HL-60 (cell line): ENCODE measurements around the gene TMC4.

Experiments
- GABPA ChIP-seq: IDR thresholded peaks from 2 replicates; pipeline ENCODE4 v1.6.1; 2012; ENCODE audit warnings: low read depth
- SPI1 ChIP-seq: IDR thresholded peaks from 2 replicates; pipeline ENCODE4 v1.6.1; 2012; ENCODE audit warnings: low read depth, mild to moderate bottlenecking, borderline replicate concordance
- TF ChIP-seq, protein P1 (sequence below): IDR thresholded peaks from one replicate; pipeline ENCODE4 v1.5.1; 2011; ENCODE audit warnings: low read length, control low read depth, inconsistent platforms; ENCODE audit not compliant: insufficient read depth

DNA sequence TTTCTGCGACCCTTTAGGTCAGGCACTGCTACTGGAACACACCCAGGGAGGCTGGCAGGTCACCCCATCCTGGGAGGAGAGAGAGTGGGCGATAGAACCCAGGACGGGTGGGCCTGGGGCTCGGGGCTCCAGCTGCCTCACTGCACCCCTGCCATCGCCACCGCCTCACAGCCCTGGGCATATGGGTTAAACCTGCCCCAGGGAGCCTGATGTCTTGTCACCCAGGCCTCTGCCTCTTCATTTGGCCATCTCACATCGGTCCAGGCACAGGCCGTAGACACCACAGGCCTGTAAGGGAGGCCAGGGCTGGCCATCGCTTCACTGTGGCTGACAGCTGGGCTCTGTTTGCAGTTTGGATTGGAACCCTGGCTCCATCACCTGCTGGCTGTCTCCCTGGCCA lies 47.2 kb downstream of the TMC4 start:
- TF ChIP-seq, protein P1, sequence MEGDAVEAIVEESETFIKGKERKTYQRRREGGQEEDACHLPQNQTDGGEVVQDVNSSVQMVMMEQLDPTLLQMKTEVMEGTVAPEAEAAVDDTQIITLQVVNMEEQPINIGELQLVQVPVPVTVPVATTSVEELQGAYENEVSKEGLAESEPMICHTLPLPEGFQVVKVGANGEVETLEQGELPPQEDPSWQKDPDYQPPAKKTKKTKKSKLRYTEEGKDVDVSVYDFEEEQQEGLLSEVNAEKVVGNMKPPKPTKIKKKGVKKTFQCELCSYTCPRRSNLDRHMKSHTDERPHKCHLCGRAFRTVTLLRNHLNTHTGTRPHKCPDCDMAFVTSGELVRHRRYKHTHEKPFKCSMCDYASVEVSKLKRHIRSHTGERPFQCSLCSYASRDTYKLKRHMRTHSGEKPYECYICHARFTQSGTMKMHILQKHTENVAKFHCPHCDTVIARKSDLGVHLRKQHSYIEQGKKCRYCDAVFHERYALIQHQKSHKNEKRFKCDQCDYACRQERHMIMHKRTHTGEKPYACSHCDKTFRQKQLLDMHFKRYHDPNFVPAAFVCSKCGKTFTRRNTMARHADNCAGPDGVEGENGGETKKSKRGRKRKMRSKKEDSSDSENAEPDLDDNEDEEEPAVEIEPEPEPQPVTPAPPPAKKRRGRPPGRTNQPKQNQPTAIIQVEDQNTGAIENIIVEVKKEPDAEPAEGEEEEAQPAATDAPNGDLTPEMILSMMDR: no peak
- TF ChIP-seq GABPA (no peak), SPI1 (no peak)
